H9 (cell line): ENCODE results near the gene IKZF1. TPM values are rescaled to one million over a fixed set of nuclear protein-coding genes. Genes with fewer than 3 reads are reported as not detected.

Experiments used
- DNase-seq: peaks from one replicate; pipeline ENCODE4 v3.0.0-alpha.2; 2017
- H2AFZ ChIP-seq: one replicate; pipeline ENCODE4 v1.6.1; 2013; ENCODE audit warnings: mild to moderate bottlenecking, low read length, control low read depth, moderate library complexity
- H2AK5ac ChIP-seq: 2 replicates; pipeline ENCODE4 v1.6.1; 2013; ENCODE audit warnings: low read length, control low read depth, mixed read lengths; ENCODE audit not compliant: insufficient read length
- H2BK120ac ChIP-seq: one replicate; pipeline ENCODE4 v1.6.1; 2013; ENCODE audit warnings: low read depth, mild to moderate bottlenecking, low read length, control low read depth, inconsistent platforms; ENCODE audit not compliant: poor library complexity, severe bottlenecking
- H2BK12ac ChIP-seq: 2 replicates; pipeline ENCODE4 v1.6.1; 2013; ENCODE audit warnings: low read length, control low read depth, mixed read lengths, low read depth; ENCODE audit not compliant: insufficient read length
- H2BK15ac ChIP-seq: 2 replicates; pipeline ENCODE4 v1.6.1; 2013; ENCODE audit warnings: low read depth, low read length, control low read depth
- H2BK20ac ChIP-seq: one replicate; pipeline ENCODE4 v1.6.1; 2013; ENCODE audit warnings: low read depth, mild to moderate bottlenecking, low read length, control low read depth, inconsistent platforms; ENCODE audit not compliant: poor library complexity, severe bottlenecking
- H2BK5ac ChIP-seq: 2 replicates; pipeline ENCODE4 v1.6.1; 2013; ENCODE audit warnings: low read length, control low read depth, mixed read lengths; ENCODE audit not compliant: insufficient read length
- H3K14ac ChIP-seq: 2 replicates; pipeline ENCODE4 v1.6.1; 2013; ENCODE audit warnings: low read length, control low read depth; ENCODE audit not compliant: insufficient read depth
- H3K18ac ChIP-seq: 2 replicates; pipeline ENCODE4 v1.6.1; 2013; ENCODE audit warnings: low read depth, mild to moderate bottlenecking, mixed read lengths, low read length, control low read depth; ENCODE audit not compliant: insufficient read length
- H3K23ac ChIP-seq: 2 replicates; pipeline ENCODE4 v1.6.1; 2013; ENCODE audit warnings: low read length, control low read depth, mixed read lengths, low read depth; ENCODE audit not compliant: insufficient read length
- H3K23me2 ChIP-seq: 2 replicates; pipeline ENCODE4 v1.6.1; 2013; ENCODE audit warnings: low read depth, mild to moderate bottlenecking, mixed read lengths, low read length, control low read depth; ENCODE audit not compliant: insufficient read length, poor library complexity, severe bottlenecking
- H3K27ac ChIP-seq: 2 replicates; pipeline ENCODE4 v1.5.1; 2013; ENCODE audit warnings: low read length, control low read depth, mixed read lengths, low read depth; ENCODE audit not compliant: insufficient read length
- H3K27me3 ChIP-seq: 2 replicates; pipeline ENCODE4 v1.6.1; 2013; ENCODE audit warnings: low read length, control low read depth, inconsistent platforms; ENCODE audit not compliant: insufficient read depth
- H3K4ac ChIP-seq: 2 replicates; pipeline ENCODE4 v1.6.1; 2013; ENCODE audit warnings: low read depth, mild to moderate bottlenecking, control low read depth, inconsistent platforms, low read length, moderate library complexity
- H3K4me1 ChIP-seq: 2 replicates; pipeline ENCODE4 v1.6.1; 2013; ENCODE audit warnings: low read length, control low read depth, inconsistent platforms; ENCODE audit not compliant: insufficient read depth
- H3K4me2 ChIP-seq: 2 replicates; pipeline ENCODE4 v1.6.1; 2013; ENCODE audit warnings: low read length, control low read depth, mixed read lengths; ENCODE audit not compliant: insufficient read length, insufficient read depth
- H3K56ac ChIP-seq: 2 replicates; pipeline ENCODE4 v1.6.1; 2013; ENCODE audit warnings: low read depth, mild to moderate bottlenecking, mixed read lengths, low read length, control low read depth; ENCODE audit not compliant: insufficient read length
- H3K79me1 ChIP-seq: 2 replicates; pipeline ENCODE4 v1.6.1; 2013; ENCODE audit warnings: low read depth, mild to moderate bottlenecking, moderate library complexity, low read length, control low read depth, inconsistent platforms; ENCODE audit not compliant: insufficient read depth, poor library complexity, severe bottlenecking
- H3K79me2 ChIP-seq: 2 replicates; pipeline ENCODE4 v1.6.1; 2013; ENCODE audit warnings: low read length, control low read depth, inconsistent platforms; ENCODE audit not compliant: insufficient read depth
- H3K9ac ChIP-seq: 2 replicates; pipeline ENCODE4 v1.6.1; 2013; ENCODE audit warnings: low read length, control low read depth, mixed read lengths; ENCODE audit not compliant: insufficient read length; ENCODE audit errors: extremely low read depth
- H3K9me3 ChIP-seq: one replicate; pipeline ENCODE4 v1.6.1; 2013; ENCODE audit warnings: low read depth, low read length, inconsistent platforms; ENCODE audit not compliant: control insufficient read depth
- H3T11ph ChIP-seq: one replicate; pipeline ENCODE4 v1.6.1; 2013; ENCODE audit warnings: mild to moderate bottlenecking, low read length, control low read depth, inconsistent platforms
- H4K20me1 ChIP-seq: one replicate; pipeline ENCODE4 v1.6.1; 2013; ENCODE audit not compliant: control insufficient read depth, insufficient read length, insufficient read depth
- H4K5ac ChIP-seq: 2 replicates; pipeline ENCODE4 v1.6.1; 2013; ENCODE audit warnings: low read depth, mild to moderate bottlenecking, mixed read lengths, low read length, control low read depth; ENCODE audit not compliant: insufficient read length
- H4K8ac ChIP-seq: replicated peaks from 2 replicates; pipeline ENCODE4 v1.6.1; 2013; ENCODE audit warnings: low read length, control low read depth, mixed read lengths, low read depth; ENCODE audit not compliant: insufficient read length
- H4K91ac ChIP-seq: 2 replicates; pipeline ENCODE4 v1.6.1; 2013; ENCODE audit warnings: low read depth, mild to moderate bottlenecking, moderate library complexity, mixed read lengths, low read length, control low read depth; ENCODE audit not compliant: insufficient read length
- H3K27ac Mint-ChIP-seq, 3 experiments: 2 replicates in 2 of 3; 3 replicates in 1 of 3; pipeline ENCODE4 v1.8.0; 2020 to 2021; ENCODE audit warnings: mixed read lengths in 3 of 3, mild to moderate bottlenecking in 1 of 3, moderate library complexity in 1 of 3
- H3K27me3 Mint-ChIP-seq: 2 replicates; pipeline ENCODE4 v1.8.0; 2021; ENCODE audit warnings: low read depth, mild to moderate bottlenecking, moderate library complexity, mixed read lengths
- H3K36me3 Mint-ChIP-seq, 3 experiments: 2 replicates in 2 of 3; 3 replicates in 1 of 3; pipeline ENCODE4 v1.8.0; 2020 to 2021; ENCODE audit warnings: low read depth in 3 of 3, mixed read lengths in 3 of 3; ENCODE audit not compliant: insufficient read depth in 1 of 3
- H3K4me1 Mint-ChIP-seq, 2 experiments: 2 replicates each; pipeline ENCODE4 v1.8.0; 2020; ENCODE audit warnings: mixed read lengths in 2 of 2
- H3K4me3 Mint-ChIP-seq, 2 experiments: 2 replicates in 1 of 2; 3 replicates in 1 of 2; pipeline ENCODE4 v1.8.0; 2020 to 2021; ENCODE audit warnings: mild to moderate bottlenecking in 2 of 2, mixed read lengths in 2 of 2, moderate library complexity in 1 of 2
- H3K9me3 Mint-ChIP-seq, 2 experiments: 2 replicates in 1 of 2; 3 replicates in 1 of 2; pipeline ENCODE4 v1.8.0; 2020; ENCODE audit warnings: mild to moderate bottlenecking in 2 of 2, mixed read lengths in 2 of 2, moderate library complexity in 1 of 2
- CTCF ChIP-seq: fragments of 200-600 bp; sonication (generic); conservative IDR thresholded peaks from 3 replicates; pipeline ENCODE4 v1.8.0; 2021; ENCODE audit warnings: antibody characterized with exemption, mild to moderate bottlenecking
- WGBS: extraction: QIAGEN DNeasy Blood & Tissue Kit; methylation state at CpG from one replicate; pipeline ENCODE4 v1.1.7; 2013; ENCODE audit warnings: missing lambda C conversion rate, low lambda C conversion rate, mixed read lengths; ENCODE audit not compliant: insufficient read length; ENCODE audit errors: extremely low coverage; 5-methylcytosine and 5-hydroxymethylcytosine counted together
- total RNA-seq: library from RNA; stranded (reverse); gene quantifications from 2 replicates; pipeline ENCODE4 v1.2.1, GENCODE V29; 2021

The IKZF1 gene
- total RNA-seq, 1 experiment from 2014 or later = 0.98 TPM

DNA sequence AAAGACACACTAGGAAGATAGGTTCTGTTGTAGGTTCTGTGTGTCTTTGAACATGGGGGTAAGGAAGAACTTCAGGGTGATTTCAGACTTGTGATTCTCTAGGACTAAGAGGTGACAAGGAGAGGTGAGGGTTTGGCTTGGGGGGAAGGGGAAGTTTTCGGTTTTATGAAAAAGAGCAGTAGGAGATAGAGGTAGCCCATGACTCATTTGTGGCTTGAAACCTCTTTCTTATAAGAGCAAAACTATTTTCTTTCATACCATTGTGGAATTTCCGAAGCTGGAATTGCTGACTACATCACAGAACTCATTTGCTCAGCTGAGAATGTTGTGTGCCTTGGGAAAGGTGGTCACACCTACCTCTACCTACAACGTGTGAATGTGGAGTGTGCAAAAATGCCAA is 39.6 kb upstream of the IKZF1 start:
- Histone ChIP-seq H2BK20ac (no peak overlapping the region), H3K4ac (no peak overlapping the region), H3K4me1 (peaks cover 3% of the 10 kb centered on the region; the same call in 1 of the 2 replicates), H3T11ph (no peak overlapping the region), H3K9me3 (no peaks in the 10 kb centered on the region), H3K27ac (no peak overlapping the region), H2BK120ac (no peak overlapping the region), H2AK5ac (no peak overlapping the region), H3K14ac (no peak overlapping the region), H3K4me2 (no peak overlapping the region), H3K23ac (no peak overlapping the region), H4K8ac (no peak overlapping the region), H4K91ac (no peak overlapping the region), H3K56ac (no peak overlapping the region), H3K9ac (no peak overlapping the region), H3K27me3 (no peaks in the 10 kb centered on the region), H2AFZ (no peak overlapping the region), H2BK12ac (no peak overlapping the region), H2BK15ac (no peak overlapping the region), H3K23me2 (no peaks in the 10 kb centered on the region), H3K79me2 (no peaks in the 10 kb centered on the region), H4K20me1 (no peaks in the 10 kb centered on the region), H4K5ac (no peak overlapping the region), H3K79me1 (no peaks in the 10 kb centered on the region), H3K18ac (no peak overlapping the region), H2BK5ac (no peak overlapping the region)
- H3K9me3 Mint-ChIP-seq = no peaks in the 10 kb centered on the region
- no peak for TF ChIP-seq CTCF
- DNase-seq = no peak
- H3K36me3 Mint-ChIP-seq = no peaks in the 10 kb centered on the region
- H3K4me3 Mint-ChIP-seq = no peak overlapping the region
- peaks cover 9% of the 10 kb centered on the region in 2 experiments for H3K4me1 Mint-ChIP-seq
- peaks cover 4% of the 10 kb centered on the region for H3K27me3 Mint-ChIP-seq
- peak overlapping the region in 1 of 3 experiments; percentile 31; a peak in 1 of 7 replicates for H3K27ac Mint-ChIP-seq
- WGBS = no CpG with 5 or more reads among the region's 3 CpGs
